ENCODE results near the gene CHAD. TPM values are rescaled to one million over a fixed set of nuclear protein-coding genes. Genes with fewer than 3 reads are reported as not detected.
A peak's percentile ranks its signal among the peaks of the same experiment; 100 is the strongest.

CHAD gene
- total and polyA plus RNA-seq, 2 donors (not counting 3 experiments of a cell fraction or from before 2014, with no cell fraction given) = not detected

DNA sequence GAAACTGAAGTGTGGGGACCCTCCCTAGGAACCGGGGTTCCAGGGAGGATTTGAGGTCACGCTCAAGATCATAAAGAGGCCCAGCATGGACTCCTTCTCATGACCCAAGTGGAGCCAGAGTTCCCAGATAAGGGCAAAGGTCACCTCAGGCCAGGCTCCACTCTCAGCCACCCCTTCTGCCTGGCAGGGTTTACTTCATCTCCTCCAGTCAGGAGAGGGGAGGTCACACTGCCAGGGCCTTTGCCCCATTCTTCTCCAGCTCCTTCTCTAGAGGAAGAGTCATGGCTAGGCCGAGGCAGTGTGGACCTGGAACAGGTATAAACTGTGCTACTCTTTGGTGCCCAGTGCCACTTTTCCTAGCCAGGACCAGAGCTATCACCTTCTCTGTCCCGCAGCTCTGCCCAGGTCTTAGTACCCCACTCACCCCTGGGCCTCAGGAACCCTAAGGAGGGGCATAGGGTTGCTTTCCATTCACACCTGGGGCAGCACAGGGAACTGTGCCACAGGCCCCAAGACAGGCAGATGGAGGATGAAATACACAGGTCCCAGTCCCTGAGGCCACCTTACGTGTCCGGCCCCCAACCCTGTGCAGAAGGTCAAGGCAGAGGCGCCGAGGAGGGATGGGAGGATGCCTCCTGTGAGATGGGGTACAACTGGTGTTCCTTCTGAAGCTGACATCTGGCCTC is 43.5 kb downstream of the CHAD start:
- peak overlapping the region; percentile 63 for H3K27ac ChIP-seq (ENCODE audit: insufficient read depth, low read depth, low read length)

More for the DNA sequence above, 43.5 kb downstream of the CHAD start:
- CTCF ChIA-PET = interaction anchor here (1.4 to 1.5 kb wide), 2 partner anchors 10 to 54 kb away, joined by 3 read pairs; no protein-coding TSS in a partner anchor
- H2AFZ ChIP-seq (ENCODE audit: low read depth, low read length) = peak overlapping the region; percentile 97
- H3K27me3 ChIP-seq (ENCODE audit: control insufficient read depth in 2 of 2, insufficient read depth in 2 of 2, low read length in 2 of 2) = no peaks in the 10 kb centered on the region
- FAIRE-seq (no peak), DNase-seq (ENCODE audit: low read depth, low spot score) (no peak)
- peak overlapping the region in 2 of 3 experiments; percentile 43 to 72 for H3K4me3 ChIP-seq (replicated peaks in 1 of 3; ENCODE audit: insufficient read depth in 1 of 3, low read depth in 1 of 3, low read length in 3 of 3)
- dilution Hi-C loops (cut with MboI; ENCODE audit: extremely low pct_ligation_motif_present, low sequenced_read_pairs) = no loop called here
- H3K4me2 ChIP-seq (ENCODE audit: insufficient read depth, low read length) = peak overlapping the region; percentile 74
- no peak overlapping the region for H3K9ac ChIP-seq (replicated peaks; ENCODE audit: extremely low read depth, insufficient read depth, low read length)
- intact Hi-C loops (cut with micrococcal nuclease) = no loop called here
- H3K9me3 ChIP-seq (replicated peaks; ENCODE audit: control insufficient read depth, insufficient read depth, low read length) = no peaks in the 10 kb centered on the region
- peaks cover 41% of the 10 kb centered on the region for H3K4me1 ChIP-seq (ENCODE audit: control insufficient read depth, extremely low read depth, insufficient read depth, low read length)
- no peaks in the 10 kb centered on the region for H4K20me1 ChIP-seq (replicated peaks; ENCODE audit: control insufficient read depth, extremely low read depth, insufficient read depth, low read length)
- no TSS peak for BruUV-seq (replicated peaks)
- POLR2A ChIA-PET = no interaction called here
- TF ChIP-seq, protein P1, sequence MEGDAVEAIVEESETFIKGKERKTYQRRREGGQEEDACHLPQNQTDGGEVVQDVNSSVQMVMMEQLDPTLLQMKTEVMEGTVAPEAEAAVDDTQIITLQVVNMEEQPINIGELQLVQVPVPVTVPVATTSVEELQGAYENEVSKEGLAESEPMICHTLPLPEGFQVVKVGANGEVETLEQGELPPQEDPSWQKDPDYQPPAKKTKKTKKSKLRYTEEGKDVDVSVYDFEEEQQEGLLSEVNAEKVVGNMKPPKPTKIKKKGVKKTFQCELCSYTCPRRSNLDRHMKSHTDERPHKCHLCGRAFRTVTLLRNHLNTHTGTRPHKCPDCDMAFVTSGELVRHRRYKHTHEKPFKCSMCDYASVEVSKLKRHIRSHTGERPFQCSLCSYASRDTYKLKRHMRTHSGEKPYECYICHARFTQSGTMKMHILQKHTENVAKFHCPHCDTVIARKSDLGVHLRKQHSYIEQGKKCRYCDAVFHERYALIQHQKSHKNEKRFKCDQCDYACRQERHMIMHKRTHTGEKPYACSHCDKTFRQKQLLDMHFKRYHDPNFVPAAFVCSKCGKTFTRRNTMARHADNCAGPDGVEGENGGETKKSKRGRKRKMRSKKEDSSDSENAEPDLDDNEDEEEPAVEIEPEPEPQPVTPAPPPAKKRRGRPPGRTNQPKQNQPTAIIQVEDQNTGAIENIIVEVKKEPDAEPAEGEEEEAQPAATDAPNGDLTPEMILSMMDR (IDR thresholded peaks at IDR 0.05; ENCODE audit: extremely low read depth in 1 of 2, insufficient read depth in 1 of 2, low read depth in 1 of 2, low read length in 2 of 2) = no peak
- TF ChIP-seq POLR2A (IDR thresholded peaks at IDR 0.05; ENCODE audit: low read depth, low read length) (no peak), MYC (IDR thresholded peaks at IDR 0.05; ENCODE audit: low read depth, low read length) (no peak), POLR2AphosphoS5 (IDR thresholded peaks at IDR 0.05; ENCODE audit: insufficient read depth, low read depth, low read length) (no peak), GATA2 (IDR thresholded peaks at IDR 0.05; ENCODE audit: insufficient read depth, insufficient read length, low read depth, low read length) (no peak), EZH2 (IDR thresholded peaks at IDR 0.05; ENCODE audit: borderline replicate concordance, low read depth, low read length, severe bottlenecking) (no peak), FOS (IDR thresholded peaks at IDR 0.05; ENCODE audit: borderline replicate concordance, insufficient read depth, low read length) (no peak), JUN (IDR thresholded peaks at IDR 0.05; ENCODE audit: borderline replicate concordance, insufficient read depth, insufficient read length, low read depth) (no peak)
- TF ChIP-seq, protein P2, sequence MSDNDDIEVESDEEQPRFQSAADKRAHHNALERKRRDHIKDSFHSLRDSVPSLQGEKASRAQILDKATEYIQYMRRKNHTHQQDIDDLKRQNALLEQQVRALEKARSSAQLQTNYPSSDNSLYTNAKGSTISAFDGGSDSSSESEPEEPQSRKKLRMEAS (IDR thresholded peaks at IDR 0.05; ENCODE audit: insufficient read depth, insufficient read length) = no peak
- H3K36me3 ChIP-seq (ENCODE audit: control insufficient read depth in 2 of 2, extremely low read depth in 1 of 2, insufficient read depth in 2 of 2, low read length in 2 of 2) = no peaks in the 10 kb centered on the region
- no peaks in the 10 kb centered on the region for H3K9me1 ChIP-seq (replicated peaks; ENCODE audit: control insufficient read depth, extremely low read depth, insufficient read depth, low read length)
- no peaks in the 10 kb centered on the region for H3K79me2 ChIP-seq (ENCODE audit: control insufficient read depth, insufficient read depth, low read length)
